ENCODE data around the gene TPST2. TPM values are rescaled to one million over a fixed set of nuclear protein-coding genes. Genes with fewer than 3 reads are reported as not detected.

TPST2 gene
- total RNA-seq, 1 donor from 2014 or later, result 63.1 TPM

DNA sequence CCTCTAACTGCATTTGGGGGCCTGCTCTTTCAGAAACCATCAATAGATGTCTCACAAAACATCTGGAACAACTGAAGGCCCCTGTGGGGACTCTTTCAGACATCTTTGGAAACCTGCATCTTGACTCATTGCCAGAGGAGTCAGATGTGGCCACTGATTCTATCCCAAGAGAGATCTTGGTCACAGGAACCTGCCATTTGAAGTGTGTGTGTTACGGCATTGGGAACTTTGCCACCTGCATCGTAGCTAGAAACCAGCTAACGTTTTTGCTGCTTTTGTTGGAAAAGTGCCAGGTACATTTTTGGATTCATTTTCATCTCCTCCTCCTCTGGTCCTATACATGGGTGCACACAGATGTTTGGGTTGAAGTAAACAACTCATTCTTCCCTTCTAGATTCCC lies 101.9 kb downstream of the TPST2 start:
- intact Hi-C loops (cut with DNase I), result no loop called here
- no peak for DNase-seq
- TF ChIP-seq, protein P1, sequence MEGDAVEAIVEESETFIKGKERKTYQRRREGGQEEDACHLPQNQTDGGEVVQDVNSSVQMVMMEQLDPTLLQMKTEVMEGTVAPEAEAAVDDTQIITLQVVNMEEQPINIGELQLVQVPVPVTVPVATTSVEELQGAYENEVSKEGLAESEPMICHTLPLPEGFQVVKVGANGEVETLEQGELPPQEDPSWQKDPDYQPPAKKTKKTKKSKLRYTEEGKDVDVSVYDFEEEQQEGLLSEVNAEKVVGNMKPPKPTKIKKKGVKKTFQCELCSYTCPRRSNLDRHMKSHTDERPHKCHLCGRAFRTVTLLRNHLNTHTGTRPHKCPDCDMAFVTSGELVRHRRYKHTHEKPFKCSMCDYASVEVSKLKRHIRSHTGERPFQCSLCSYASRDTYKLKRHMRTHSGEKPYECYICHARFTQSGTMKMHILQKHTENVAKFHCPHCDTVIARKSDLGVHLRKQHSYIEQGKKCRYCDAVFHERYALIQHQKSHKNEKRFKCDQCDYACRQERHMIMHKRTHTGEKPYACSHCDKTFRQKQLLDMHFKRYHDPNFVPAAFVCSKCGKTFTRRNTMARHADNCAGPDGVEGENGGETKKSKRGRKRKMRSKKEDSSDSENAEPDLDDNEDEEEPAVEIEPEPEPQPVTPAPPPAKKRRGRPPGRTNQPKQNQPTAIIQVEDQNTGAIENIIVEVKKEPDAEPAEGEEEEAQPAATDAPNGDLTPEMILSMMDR (IDR thresholded peaks at IDR 0.05), result no peak
- no peak for ATAC-seq
- peaks cover 24% of the 10 kb centered on the region for H3K4me1 ChIP-seq
- H3K4me3 ChIP-seq, result no peak overlapping the region
- peaks cover 65% of the 10 kb centered on the region for H3K36me3 ChIP-seq
- H3K9me3 ChIP-seq, result no peaks in the 10 kb centered on the region
- H3K27me3 ChIP-seq (ENCODE audit: low read depth), result no peaks in the 10 kb centered on the region
- H3K27ac ChIP-seq, result no peak overlapping the region

- Histone ChIP-seq H3K36me3 (peaks cover 49% of the 10 kb centered on the region), H3K4me1 (peaks cover 40% of the 10 kb centered on the region), H3K27ac (no peak overlapping the region), H3K4me3 (no peak overlapping the region), H3K9me3 (no peaks in the 10 kb centered on the region), H3K27me3 (ENCODE audit: low read depth) (no peaks in the 10 kb centered on the region)
- no peak for DNase-seq
- ATAC-seq, result no peak
- TF ChIP-seq, protein P1 (IDR thresholded peaks at IDR 0.05), result no peak
- intact Hi-C loops (cut with DNase I), result no loop called here
Measured at GRCh38 chr22:26486394-26486793, 103.5 kb downstream of the TPST2 start.

- ATAC-seq (no peak), DNase-seq (no peak)
- Histone ChIP-seq H3K4me1 (peaks cover 45% of the 10 kb centered on the region), H3K27ac (no peak overlapping the region), H3K27me3 (ENCODE audit: low read depth) (no peaks in the 10 kb centered on the region), H3K4me3 (no peak overlapping the region), H3K9me3 (no peaks in the 10 kb centered on the region), H3K36me3 (peaks cover 46% of the 10 kb centered on the region)
- TF ChIP-seq, protein P1 (IDR thresholded peaks at IDR 0.05), result no peak
- intact Hi-C loops (cut with DNase I), result no loop called here
Measured at GRCh38 chr22:26485806-26486390, 104.0 kb downstream of the TPST2 start.

GRCh38 chr22:26485013-26485412 lies 104.9 kb downstream of the TPST2 start:
- Histone ChIP-seq H3K36me3 (peaks cover 37% of the 10 kb centered on the region), H3K27ac (peak overlapping the region; percentile 99), H3K4me3 (peak overlapping the region; percentile 100), H3K4me1 (peaks cover 53% of the 10 kb centered on the region), H3K27me3 (ENCODE audit: low read depth) (no peaks in the 10 kb centered on the region), H3K9me3 (no peaks in the 10 kb centered on the region)
- no peak for ATAC-seq
- TF ChIP-seq, protein P1 (IDR thresholded peaks at IDR 0.05), result no peak
- DNase-seq, result no peak
- intact Hi-C loops (cut with DNase I), result no loop called here

GRCh38 chr22:26484360-26484706 lies 105.6 kb downstream of the TPST2 start:
- H3K4me1 ChIP-seq, result peaks cover 60% of the 10 kb centered on the region
- H3K27me3 ChIP-seq (ENCODE audit: low read depth), result no peaks in the 10 kb centered on the region
- peaks cover 31% of the 10 kb centered on the region for H3K36me3 ChIP-seq
- intact Hi-C loops (cut with DNase I), result no loop called here
- H3K4me3 ChIP-seq, result peak overlapping the region; percentile 100
- no peaks in the 10 kb centered on the region for H3K9me3 ChIP-seq
- no peak for DNase-seq
- TF ChIP-seq, protein P1 (IDR thresholded peaks at IDR 0.05), result no peak
- no peak for ATAC-seq
- peak overlapping the region; percentile 99 for H3K27ac ChIP-seq

All from lower lobe of right lung (tissue), 2 donors.